Neuronal stem cell (in vitro differentiated cells): ENCODE results near the gene SEC23A. TPM values are rescaled to one million over a fixed set of nuclear protein-coding genes. Genes with fewer than 3 reads are reported as not detected.
"Not testable (repeated sequence)": the region's sequence is repeated elsewhere in the genome, so short reads cannot be mapped to it uniquely, and the experiment has no call there.

Source experiments
- DNase-seq: peaks from one replicate; pipeline ENCODE4 v3.0.0-alpha.2; 2013; ENCODE audit warnings: low spot score
- H2AFZ ChIP-seq: one replicate; pipeline ENCODE4 v1.6.1; 2013; ENCODE audit warnings: mild to moderate bottlenecking, low read length, inconsistent platforms
- H2AK5ac ChIP-seq: 2 replicates; pipeline ENCODE4 v1.6.1; 2013; ENCODE audit warnings: low read depth, mild to moderate bottlenecking, inconsistent platforms, low read length, moderate library complexity, mixed read lengths
- H2BK120ac ChIP-seq: 2 replicates; pipeline ENCODE4 v1.6.1; 2013; ENCODE audit warnings: low read depth, mild to moderate bottlenecking, inconsistent platforms, low read length, moderate library complexity, mixed read lengths
- H2BK12ac ChIP-seq: one replicate; pipeline ENCODE4 v1.6.1; 2013; ENCODE audit warnings: low read length, inconsistent platforms
- H2BK15ac ChIP-seq: 2 replicates; pipeline ENCODE4 v1.6.1; 2013; ENCODE audit warnings: mild to moderate bottlenecking, low read length, inconsistent platforms, mixed read lengths
- H2BK5ac ChIP-seq: one replicate; pipeline ENCODE4 v1.6.1; 2013; ENCODE audit warnings: inconsistent platforms, mild to moderate bottlenecking, low read length, moderate library complexity
- H3K14ac ChIP-seq: one replicate; pipeline ENCODE4 v1.6.1; 2013; ENCODE audit warnings: low read length, inconsistent platforms
- H3K18ac ChIP-seq: 2 replicates; pipeline ENCODE4 v1.6.1; 2013; ENCODE audit warnings: low read length, inconsistent platforms
- H3K23ac ChIP-seq: 2 replicates; pipeline ENCODE4 v1.6.1; 2013; ENCODE audit warnings: low read depth, mild to moderate bottlenecking, mixed read lengths, low read length, inconsistent platforms; ENCODE audit not compliant: poor library complexity
- H3K27ac ChIP-seq: replicated peaks from 3 replicates; pipeline ENCODE4 v1.5.1; 2013; ENCODE audit warnings: low read length, inconsistent platforms
- H3K27me3 ChIP-seq, 3 experiments: 2 replicates each; pipeline ENCODE4 v1.6.1; 2013; ENCODE audit warnings: low read length in 3 of 3, mild to moderate bottlenecking in 2 of 3, inconsistent platforms in 1 of 3, low read depth in 1 of 3, mixed read lengths in 1 of 3, moderate library complexity in 1 of 3; ENCODE audit not compliant: control insufficient read depth in 3 of 3, insufficient read depth in 3 of 3
- H3K36me3 ChIP-seq, 2 donors: replicated peaks in 1 of 2; 2 replicates each; pipeline ENCODE4 v1.6.1; 2013; ENCODE audit warnings: low read length in 2 of 2; ENCODE audit not compliant: control insufficient read depth in 2 of 2, insufficient read depth in 2 of 2
- H3K4ac ChIP-seq: 2 replicates; pipeline ENCODE4 v1.6.1; 2013; ENCODE audit warnings: inconsistent platforms, mild to moderate bottlenecking, low read length, moderate library complexity
- H3K4me1 ChIP-seq, 2 donors: 1 replicate in 1 of 2; 2 replicates in 1 of 2; pipeline ENCODE4 v1.6.1; 2013; ENCODE audit warnings: low read length in 2 of 2, low read depth in 1 of 2; ENCODE audit not compliant: control insufficient read depth in 2 of 2, insufficient read depth in 1 of 2
- H3K4me2 ChIP-seq: one replicate; pipeline ENCODE4 v1.6.1; 2013; ENCODE audit warnings: mild to moderate bottlenecking, low read length, inconsistent platforms; ENCODE audit not compliant: insufficient read depth, poor library complexity, severe bottlenecking
- H3K4me3 ChIP-seq, 2 donors: 2 replicates each; pipeline ENCODE4 v1.5.1; 2013; ENCODE audit warnings: low read length in 2 of 2, mild to moderate bottlenecking in 2 of 2, inconsistent platforms in 1 of 2, moderate library complexity in 1 of 2
- H3K79me1 ChIP-seq: one replicate; pipeline ENCODE4 v1.6.1; 2013; ENCODE audit warnings: low read depth, mild to moderate bottlenecking, inconsistent platforms, low read length, moderate library complexity
- H3K9ac ChIP-seq: one replicate; pipeline ENCODE4 v1.6.1; 2013; ENCODE audit warnings: mild to moderate bottlenecking, low read depth, low read length, inconsistent platforms; ENCODE audit not compliant: poor library complexity
- H3K9me3 ChIP-seq, 2 donors: replicated peaks in 1 of 2; 2 replicates each; pipeline versions ENCODE3 to v1.6.1; 2013; ENCODE audit warnings: low read length in 2 of 2, mild to moderate bottlenecking in 2 of 2, inconsistent platforms in 1 of 2, low read depth in 1 of 2, mixed read lengths in 1 of 2, moderate library complexity in 1 of 2; ENCODE audit not compliant: control insufficient read depth in 2 of 2, insufficient read depth in 1 of 2
- H4K8ac ChIP-seq: one replicate; pipeline ENCODE4 v1.6.1; 2013; ENCODE audit warnings: low read depth, mild to moderate bottlenecking, inconsistent platforms, low read length, moderate library complexity
- H4K91ac ChIP-seq: one replicate; pipeline ENCODE4 v1.6.1; 2013; ENCODE audit warnings: low read length, low read depth, mild to moderate bottlenecking, inconsistent platforms; ENCODE audit not compliant: poor library complexity
- WGBS, 2 donors: extraction: QIAGEN DNeasy Blood & Tissue Kit; methylation state at CpG; one replicate each; pipeline ENCODE4 v1.1.7; 2013; ENCODE audit warnings: missing lambda C conversion rate in 2 of 2, mixed read lengths in 1 of 2; ENCODE audit not compliant: insufficient read length in 2 of 2, insufficient replicate concordance in 1 of 2; ENCODE audit errors: extremely low coverage in 2 of 2; 5-methylcytosine and 5-hydroxymethylcytosine counted together
- polyA plus RNA-seq, 2 experiments: library from polyadenylated mRNA; stranded (reverse); fragments of 200-250 nt; gene quantifications; one replicate each; pipeline ENCODE4 v1.2.3, GENCODE V29; 2013

SEC23A gene
- polyA plus RNA-seq (2013, experiment 1 of 2), result 38.8 TPM
- 41.1 TPM for polyA plus RNA-seq (2013, experiment 2 of 2)

DNA sequence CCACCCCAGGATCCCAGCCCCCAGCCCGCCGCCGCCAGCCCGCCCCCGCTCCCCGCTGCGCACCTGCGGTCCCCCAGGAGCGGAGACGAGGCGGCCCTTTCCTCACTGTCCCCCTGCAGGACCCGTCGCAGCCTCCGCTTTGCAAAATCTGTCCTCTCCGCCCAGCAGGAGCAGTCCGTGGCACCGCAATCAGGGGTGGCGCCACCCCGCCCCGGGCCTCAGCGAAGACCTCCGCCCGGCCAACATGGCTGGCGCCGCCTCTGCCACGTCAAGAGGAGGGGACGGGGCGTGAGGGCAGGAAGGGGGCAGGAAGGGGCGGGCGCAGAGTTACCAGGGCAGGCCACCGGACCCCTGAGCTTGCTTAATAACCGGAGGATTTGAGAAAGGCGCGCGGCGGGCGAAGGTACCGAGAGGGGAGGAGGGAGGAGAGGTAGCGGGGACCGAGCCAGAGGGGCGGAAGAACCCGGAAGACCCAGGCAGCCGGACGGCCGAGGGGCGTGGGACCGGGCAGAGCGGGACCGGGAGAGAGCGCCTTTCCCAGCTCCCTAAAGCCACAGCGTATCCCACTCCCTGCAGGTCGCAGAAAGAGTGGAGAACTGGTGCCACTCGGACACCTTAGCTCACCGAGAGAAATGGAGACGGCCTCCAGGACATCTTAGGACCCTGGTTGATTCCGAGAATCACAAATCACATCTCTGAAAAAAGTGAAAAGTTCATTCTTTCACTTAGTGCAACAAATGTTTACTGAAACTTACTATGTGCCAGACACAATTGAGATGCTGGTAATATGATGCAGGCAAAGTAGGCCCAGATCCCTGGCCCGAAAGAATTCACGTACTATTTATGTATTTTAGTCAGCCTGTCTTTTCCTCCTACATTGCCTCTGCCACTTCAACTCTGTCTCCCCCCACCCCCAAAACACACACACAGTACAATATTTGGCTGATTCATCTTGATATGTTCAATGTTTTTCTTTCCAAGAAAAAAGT, at the start of gene SEC23A:
SEC23A (minus strand) TSS at position 267 of the 989 bp plus-strand sequence. CDS start 7,117 bp downstream, outside the sequence.
- H3K9ac ChIP-seq, result peak within 1 kb of the TSS; percentile 94
- peak within 1 kb of the TSS; percentile 99 for H3K23ac ChIP-seq
- H2BK12ac ChIP-seq, result peak within 1 kb of the TSS; percentile 84
- H2BK15ac ChIP-seq, result peak within 1 kb of the TSS; percentile 67
- peak; percentile 85 for DNase-seq
- peak within 1 kb of the TSS; percentile 92 for H4K91ac ChIP-seq
- peak within 1 kb of the TSS; percentile 89 for H3K27ac ChIP-seq
- H3K36me3 ChIP-seq, result peaks cover 0 to 7% of the 10 kb centered on the region in 2 donors
- no peaks in the 10 kb centered on the region for H3K9me3 ChIP-seq
- H2AK5ac ChIP-seq, result peak within 1 kb of the TSS; percentile 37
- peak within 1 kb of the TSS; percentile 93 for H2AFZ ChIP-seq
- H3K4me3 ChIP-seq, result peak within 1 kb of the TSS; percentile 62 to 90
- peak within 1 kb of the TSS; percentile 43 for H4K8ac ChIP-seq
- H2BK120ac ChIP-seq, result peak within 1 kb of the TSS; percentile 91
- H3K18ac ChIP-seq, result peak within 1 kb of the TSS; percentile 96
- peaks cover 1% of the 10 kb centered on the region for H3K79me1 ChIP-seq
- H3K4me2 ChIP-seq, result peak within 1 kb of the TSS; percentile 66
- H3K14ac ChIP-seq, result peak within 1 kb of the TSS; percentile 89
- H3K4me1 ChIP-seq, result peaks cover 0 to 9% of the 10 kb centered on the region in 2 donors
- H2BK5ac ChIP-seq, result peak within 1 kb of the TSS; percentile 94
- whole genome bisulfite sequencing, 2 donors, result no CpG with 5 or more reads among the region's 58 CpGs
- no peaks in the 10 kb centered on the region for H3K27me3 ChIP-seq
- H3K4ac ChIP-seq, result peak within 1 kb of the TSS; percentile 93

DNA sequence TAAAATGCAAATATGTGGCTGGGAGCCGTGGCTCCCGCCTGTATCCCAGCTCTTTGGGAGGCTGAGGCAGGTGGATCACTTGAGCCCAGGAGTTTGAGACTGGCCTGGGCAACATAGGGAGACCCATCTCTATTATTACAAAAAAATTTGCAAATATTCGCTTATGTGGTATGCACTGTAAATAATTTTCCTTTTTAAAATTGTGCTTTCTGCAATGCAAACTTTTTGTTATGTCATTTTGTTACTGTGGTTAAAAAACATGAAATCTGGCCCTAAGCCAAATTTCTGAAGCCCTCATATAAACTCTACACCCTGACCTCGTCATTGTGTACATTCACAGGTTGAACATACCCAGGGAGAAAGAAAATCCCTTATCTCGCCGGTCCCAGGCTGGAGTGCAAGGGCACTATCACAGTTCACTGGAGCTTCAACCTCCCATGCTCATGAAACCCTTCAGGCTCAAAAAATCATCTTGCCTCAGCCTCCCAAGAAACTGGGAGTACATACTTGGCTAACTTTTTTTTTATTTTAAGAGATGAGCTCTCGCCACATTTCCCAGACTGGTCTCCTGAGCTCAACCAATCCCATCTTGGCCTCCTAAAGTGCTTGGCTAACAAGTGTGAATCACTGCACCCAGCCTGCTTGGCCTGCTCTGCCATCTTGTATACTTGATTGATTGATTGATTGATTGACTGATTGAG, 42.4 kb upstream of the SEC23A start:
- Histone ChIP-seq H3K27me3 (no peaks in the 10 kb centered on the region), H3K4me2 (no peak overlapping the region), H3K18ac (no peak overlapping the region), H2BK15ac (no peak overlapping the region), H3K27ac (no peak overlapping the region), H3K23ac (no peak overlapping the region), H3K4me3 (no peak overlapping the region), H2AFZ (no peak overlapping the region), H3K9ac (no peak overlapping the region), H3K4me1 (no peaks in the 10 kb centered on the region), H2AK5ac (no peak overlapping the region), H3K14ac (no peak overlapping the region), H3K79me1 (peaks cover 1% of the 10 kb centered on the region), H3K4ac (no peak overlapping the region), H2BK12ac (no peak overlapping the region), H4K91ac (no peak overlapping the region), H4K8ac (no peak overlapping the region), H3K9me3 (peaks cover 0 to 13% of the 10 kb centered on the region in 2 donors), H2BK120ac (no peak overlapping the region), H2BK5ac (no peak overlapping the region), H3K36me3 (peaks cover 3 to 52% of the 10 kb centered on the region in 2 donors)
- WGBS, 2 donors, result no CpG with 5 or more reads among the region's 7 CpGs
- DNase-seq, result no peak

DNA sequence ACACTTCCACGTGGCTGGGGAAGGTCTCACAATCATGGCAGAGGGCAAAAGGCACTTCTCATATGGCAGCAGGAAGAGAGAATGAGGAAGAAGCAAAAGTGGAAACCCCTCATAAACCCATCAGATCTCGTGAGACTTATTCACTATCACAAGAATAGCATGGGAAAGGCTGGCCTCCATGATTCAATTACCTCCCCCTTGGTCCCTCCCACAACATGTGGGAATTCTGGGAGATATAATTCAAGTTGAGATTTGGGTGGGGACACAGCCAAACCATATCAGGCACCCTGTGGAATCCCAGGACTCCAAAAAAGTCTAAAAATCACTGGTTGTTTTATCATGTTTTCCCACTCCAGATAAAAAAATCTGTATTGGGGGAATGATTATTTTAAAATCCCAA, 40.2 kb upstream of the SEC23A start:
- WGBS, 2 donors, result no CpG with 5 or more reads among the region's 2 CpGs
- not testable (repeated sequence) for H2BK120ac ChIP-seq, H2BK12ac ChIP-seq, H3K14ac ChIP-seq, H3K23ac ChIP-seq, H3K4me1 ChIP-seq, H3K27ac ChIP-seq, H2AFZ ChIP-seq, H3K4ac ChIP-seq, H4K91ac ChIP-seq, DNase-seq, H3K18ac ChIP-seq, H3K27me3 ChIP-seq, H2BK15ac ChIP-seq, H3K4me2 ChIP-seq, H3K9ac ChIP-seq, H4K8ac ChIP-seq, H3K79me1 ChIP-seq, H2AK5ac ChIP-seq, H2BK5ac ChIP-seq, H3K4me3 ChIP-seq
- Histone ChIP-seq H3K9me3 (peaks cover 0 to 13% of the 10 kb centered on the region in 2 donors), H3K36me3 (peaks cover 4 to 50% of the 10 kb centered on the region in 2 donors)
